Upper lobe of right lung (tissue), 1 donor: ENCODE results near the gene YBX2. TPM values are rescaled to one million over a fixed set of nuclear protein-coding genes. Genes with fewer than 3 reads are reported as not detected.

ENCODE experiments used
- ATAC-seq: fragments of 200-7000 bp; cut with Tn5 transposase; one replicate; pipeline ENCODE4 v1.9.1; 2020; ENCODE audit warnings: mild to moderate bottlenecking, moderate library complexity
- DNase-seq: peaks from one replicate; pipeline ENCODE4 v3.0.0-alpha.2; 2020
- H3K27ac ChIP-seq: fragments of 200-600 bp; one replicate; pipeline ENCODE4 v1.8.0; 2022
- H3K27me3 ChIP-seq: fragments of 200-600 bp; one replicate; pipeline ENCODE4 v1.8.0; 2022; ENCODE audit warnings: mild to moderate bottlenecking
- H3K36me3 ChIP-seq: fragments of 200-600 bp; one replicate; pipeline ENCODE4 v1.8.0; 2022
- H3K4me1 ChIP-seq: fragments of 200-600 bp; one replicate; pipeline ENCODE4 v1.8.0; 2022
- H3K4me3 ChIP-seq: fragments of 200-600 bp; one replicate; pipeline ENCODE4 v1.8.0; 2022; ENCODE audit warnings: mild to moderate bottlenecking
- H3K9me3 ChIP-seq: fragments of 200-600 bp; one replicate; pipeline ENCODE4 v1.8.0; 2022
- CTCF ChIP-seq: fragments of 200-600 bp; IDR thresholded peaks from one replicate; pipeline ENCODE4 v1.8.0; 2022; ENCODE audit warnings: antibody characterized with exemption
- intact Hi-C: fragments of 100-400 bp; cut with DNase I; formaldehyde crosslinking; loops from one replicate; pipeline ENCODE4 v1.11.0; 2022
- total RNA-seq: library from RNA; stranded (reverse); fragmentation: NEBNext Ultra II Directional; extraction: Animal tissue kit (Norgen Biotek cat#: 25700); gene quantifications from one replicate; pipeline ENCODE4 v1.2.1, GENCODE V29; 2021
- donor health status: DM: no; HTN: yes; CAD: no; lungs with severe emphysema.

Gene YBX2
- total RNA-seq, 1 donor from 2014 or later, result not detected

GRCh38 chr17:7313890-7314718 is 19.7 kb upstream of the YBX2 start:
- Histone ChIP-seq H3K4me1 (peaks cover 33% of the 10 kb centered on the region), H3K4me3 (peak overlapping the region; percentile 90), H3K9me3 (no peaks in the 10 kb centered on the region), H3K36me3 (peaks cover 71% of the 10 kb centered on the region), H3K27ac (peak overlapping the region; percentile 98), H3K27me3 (no peaks in the 10 kb centered on the region)
- ATAC-seq, result no peak
- no peak for TF ChIP-seq CTCF
- DNase-seq, result no peak
- intact Hi-C loops, result no loop called here

GRCh38 chr17:7313088-7313889 is 18.9 kb upstream of the YBX2 start:
- Histone ChIP-seq H3K4me3 (no peak overlapping the region), H3K36me3 (peaks cover 63% of the 10 kb centered on the region)

GRCh38 chr17:7312432-7313087 is 18.1 kb upstream of the YBX2 start:
- peaks cover 56% of the 10 kb centered on the region for H3K36me3 ChIP-seq
- intact Hi-C loops, result no loop called here
- no peaks in the 10 kb centered on the region for H3K27me3 ChIP-seq
- peaks cover 36% of the 10 kb centered on the region for H3K4me1 ChIP-seq
- DNase-seq (no peak), ATAC-seq (no peak)
- H3K9me3 ChIP-seq, result no peaks in the 10 kb centered on the region
- no peak overlapping the region for H3K27ac ChIP-seq
- TF ChIP-seq CTCF, result no peak
- H3K4me3 ChIP-seq, result no peak overlapping the region

More at GRCh38 chr17:7313088-7313889, 18.9 kb upstream of the YBX2 start:
- DNase-seq (no peak), ATAC-seq (no peak)
- TF ChIP-seq CTCF, result no peak
- H3K27ac ChIP-seq, result no peak overlapping the region
- intact Hi-C loops, result no loop called here
- no peaks in the 10 kb centered on the region for H3K27me3 ChIP-seq
- no peaks in the 10 kb centered on the region for H3K9me3 ChIP-seq
- H3K4me1 ChIP-seq, result peaks cover 36% of the 10 kb centered on the region

- Histone ChIP-seq H3K36me3 (peaks cover 49% of the 10 kb centered on the region), H3K4me3 (no peak overlapping the region), H3K9me3 (no peaks in the 10 kb centered on the region), H3K27me3 (no peaks in the 10 kb centered on the region), H3K4me1 (peaks cover 36% of the 10 kb centered on the region), H3K27ac (no peak overlapping the region)
- DNase-seq, result no peak
- intact Hi-C loops, result no loop called here
- no peak for ATAC-seq
- TF ChIP-seq CTCF, result no peak
These were observed 16.8 kb upstream of the YBX2 start for GRCh38 chr17:7311110-7311705.

GRCh38 chr17:7309628-7310027 is 15.2 kb upstream of the YBX2 start:
- no peak for TF ChIP-seq CTCF
- no peaks in the 10 kb centered on the region for H3K27me3 ChIP-seq
- intact Hi-C loops, result no loop called here
- ATAC-seq (no peak), DNase-seq (no peak)
- H3K4me3 ChIP-seq, result no peak overlapping the region
- H3K9me3 ChIP-seq, result no peaks in the 10 kb centered on the region
- peaks cover 49% of the 10 kb centered on the region for H3K36me3 ChIP-seq
- H3K4me1 ChIP-seq, result peaks cover 32% of the 10 kb centered on the region
- no peak overlapping the region for H3K27ac ChIP-seq
